WTC11 (cell line): ENCODE measurements around the gene LCN10. TPM values are rescaled to one million over a fixed set of nuclear protein-coding genes. Genes with fewer than 3 reads are reported as not detected.
"Not testable (repeated sequence)": the region's sequence is repeated elsewhere in the genome, so short reads cannot be mapped to it uniquely, and the experiment has no call there.

ENCODE experiments used
- ATAC-seq: fragments of 200-7000 bp; cut with Tn5 transposase; 2 replicates; pipeline ENCODE4 v1.10.0; 2021; ENCODE audit warnings: mild to moderate bottlenecking, moderate library complexity
- CTCF ChIA-PET: fragments of 300-600 bp; sonication (Branson Sonifier 250); formaldehyde crosslinking; loops from one replicate; lab custom pipeline; 2021; ENCODE audit warnings: antibody characterized with exemption; lab: Charles Lee
- POLR2A ChIA-PET: fragments of 350-600 bp; sonication (Branson Sonifier 250); formaldehyde crosslinking; loops from one replicate; lab custom pipeline; 2021; ENCODE audit warnings: antibody characterized with exemption; lab: Charles Lee
- DNase-seq: peaks from one replicate; pipeline ENCODE4 v3.0.0; 2021; ENCODE audit warnings: low spot score
- H3K27ac Mint-ChIP-seq: 2 replicates; pipeline ENCODE4 v1.8.0; 2021; ENCODE audit warnings: mixed read lengths
- H3K27me3 Mint-ChIP-seq: 2 replicates; pipeline ENCODE4 v1.8.0; 2021; ENCODE audit warnings: low read depth, mild to moderate bottlenecking, moderate library complexity, mixed read lengths
- H3K36me3 Mint-ChIP-seq: 2 replicates; pipeline ENCODE4 v1.8.0; 2021; ENCODE audit warnings: mixed read lengths
- H3K4me1 Mint-ChIP-seq: 2 replicates; pipeline ENCODE4 v1.8.0; 2022; ENCODE audit warnings: mixed read lengths
- H3K4me3 Mint-ChIP-seq: 2 replicates; pipeline ENCODE4 v1.8.0; 2021; ENCODE audit warnings: mild to moderate bottlenecking, moderate library complexity, mixed read lengths
- H3K9me3 Mint-ChIP-seq: 2 replicates; pipeline ENCODE4 v1.8.0; 2021; ENCODE audit warnings: mixed read lengths
- ATF2 ChIP-seq: sonication (generic); formaldehyde crosslinking; IDR thresholded peaks from 2 replicates; pipeline ENCODE4 v1.8.1; 2022; ENCODE audit warnings: low read depth, missing genetic modification reagents, borderline replicate concordance
- ETV6 ChIP-seq: sonication (generic); formaldehyde crosslinking; IDR thresholded peaks from 2 replicates; pipeline ENCODE4 v1.8.1; 2022; ENCODE audit warnings: mild to moderate bottlenecking, missing genetic modification reagents
- FOXK1 ChIP-seq: sonication (generic); formaldehyde crosslinking; IDR thresholded peaks from 2 replicates; pipeline ENCODE4 v1.8.0; 2022; ENCODE audit warnings: mild to moderate bottlenecking, moderate library complexity, missing genetic modification reagents
- FOXP1 ChIP-seq: sonication (generic); formaldehyde crosslinking; IDR thresholded peaks from 2 replicates; pipeline ENCODE4 v1.8.0; 2022; ENCODE audit warnings: missing genetic modification reagents, mild to moderate bottlenecking, moderate library complexity, borderline replicate concordance
- GTF2I ChIP-seq: fragments of 250-450 bp; sonication (Bioruptor Pico); conservative IDR thresholded peaks from 2 replicates; pipeline ENCODE4 v1.4.0; 2021; ENCODE audit warnings: mild to moderate bottlenecking
- MAX ChIP-seq: sonication (generic); formaldehyde crosslinking; IDR thresholded peaks from 2 replicates; pipeline ENCODE4 v1.8.0; 2022; ENCODE audit warnings: mild to moderate bottlenecking, missing genetic modification reagents
- NR2C2 ChIP-seq: sonication (generic); formaldehyde crosslinking; IDR thresholded peaks from 2 replicates; pipeline ENCODE4 v1.8.0; 2022; ENCODE audit warnings: mild to moderate bottlenecking, missing genetic modification reagents
- RELA ChIP-seq: sonication (generic); formaldehyde crosslinking; IDR thresholded peaks from 2 replicates; pipeline ENCODE4 v1.8.1; 2022; ENCODE audit warnings: missing genetic modification reagents, mild to moderate bottlenecking, borderline replicate concordance
- SP1 ChIP-seq: sonication (generic); formaldehyde crosslinking; conservative IDR thresholded peaks from 2 replicates; pipeline ENCODE4 v1.8.1; 2022; ENCODE audit warnings: missing genetic modification reagents
- TCF7 ChIP-seq: sonication (generic); formaldehyde crosslinking; IDR thresholded peaks from 2 replicates; pipeline ENCODE4 v1.8.0; 2022; ENCODE audit warnings: mild to moderate bottlenecking, low read depth, missing genetic modification reagents, moderate library complexity
- TEAD1 ChIP-seq: sonication (generic); formaldehyde crosslinking; IDR thresholded peaks from 2 replicates; pipeline ENCODE4 v1.8.0; 2022; ENCODE audit warnings: mild to moderate bottlenecking, missing genetic modification reagents
- ZBTB21 ChIP-seq: sonication (generic); formaldehyde crosslinking; IDR thresholded peaks from 2 replicates; pipeline ENCODE4 v1.8.1; 2023; ENCODE audit warnings: mild to moderate bottlenecking, missing genetic modification reagents, borderline replicate concordance
- ZNF121 ChIP-seq: sonication (generic); formaldehyde crosslinking; IDR thresholded peaks from 2 replicates; pipeline ENCODE4 v1.8.0; 2023; ENCODE audit warnings: missing genetic modification reagents
- ZNF219 ChIP-seq: sonication (generic); formaldehyde crosslinking; IDR thresholded peaks from 2 replicates; pipeline ENCODE4 v1.8.0; 2023; ENCODE audit warnings: missing genetic modification reagents, mild to moderate bottlenecking, borderline replicate concordance
- ZNF416 ChIP-seq: fragments of 250-450 bp; sonication (Bioruptor Pico); IDR thresholded peaks from 2 replicates; pipeline ENCODE4 v1.9.0; 2021; ENCODE audit warnings: mild to moderate bottlenecking, inconsistent platforms
- total RNA-seq: library from RNA; stranded (reverse); gene quantifications from 3 replicates; pipeline ENCODE4 v1.2.3, GENCODE V29; 2021
- TF ChIP-seq, protein P1 (sequence below): sonication (generic); formaldehyde crosslinking; IDR thresholded peaks from 2 replicates; pipeline ENCODE4 v1.8.1; 2023; ENCODE audit warnings: mild to moderate bottlenecking, moderate library complexity, missing genetic modification reagents
- TF ChIP-seq, protein P2 (sequence below): sonication (generic); formaldehyde crosslinking; IDR thresholded peaks from 2 replicates; pipeline ENCODE4 v1.8.0; 2023; ENCODE audit warnings: mild to moderate bottlenecking, missing genetic modification reagents

LCN10 gene
- total RNA-seq, 1 experiment from 2014 or later, result 2.4 TPM

- ChIA-PET CTCF (interaction anchor here (1.0 to 2.2 kb wide), 3 partner anchors 11 to 130 kb away, joined by 3 to 11 read pairs (median 6); partner anchors contain the start of gene AJM1), POLR2A (interaction anchor here (0.6 to 0.7 kb wide), 3 partner anchors 17 to 20 kb away, joined by 3 to 9 read pairs (median 3); no protein-coding TSS in a partner anchor)
- Mint-ChIP-seq H3K27ac (no peak within 1 kb of the TSS), H3K9me3 (no peaks in the 10 kb centered on the region), H3K27me3 (peaks cover 15% of the 10 kb centered on the region), H3K4me1 (peaks cover 4% of the 10 kb centered on the region), H3K4me3 (peak within 1 kb of the TSS; percentile 70), H3K36me3 (no peaks in the 10 kb centered on the region)
- ATAC-seq, result peak; percentile 73
- TF ChIP-seq ZNF219 (no peak), FOXK1 (CRISPR knock-in tag) (no peak; the same call in 1 of the 2 replicates), ETV6 (CRISPR knock-in tag) (0 out of 2 replicates have a peak, but pooled peaks have one; percentile 61), FOXP1 (CRISPR knock-in tag) (peak; percentile 10; the same call in 1 of the 2 replicates), RELA (peak; percentile 27; the same call in 1 of the 2 replicates), SP1 (CRISPR knock-in tag) (peak; percentile 74), NR2C2 (CRISPR knock-in tag) (no peak)
- TF ChIP-seq, protein P1, sequence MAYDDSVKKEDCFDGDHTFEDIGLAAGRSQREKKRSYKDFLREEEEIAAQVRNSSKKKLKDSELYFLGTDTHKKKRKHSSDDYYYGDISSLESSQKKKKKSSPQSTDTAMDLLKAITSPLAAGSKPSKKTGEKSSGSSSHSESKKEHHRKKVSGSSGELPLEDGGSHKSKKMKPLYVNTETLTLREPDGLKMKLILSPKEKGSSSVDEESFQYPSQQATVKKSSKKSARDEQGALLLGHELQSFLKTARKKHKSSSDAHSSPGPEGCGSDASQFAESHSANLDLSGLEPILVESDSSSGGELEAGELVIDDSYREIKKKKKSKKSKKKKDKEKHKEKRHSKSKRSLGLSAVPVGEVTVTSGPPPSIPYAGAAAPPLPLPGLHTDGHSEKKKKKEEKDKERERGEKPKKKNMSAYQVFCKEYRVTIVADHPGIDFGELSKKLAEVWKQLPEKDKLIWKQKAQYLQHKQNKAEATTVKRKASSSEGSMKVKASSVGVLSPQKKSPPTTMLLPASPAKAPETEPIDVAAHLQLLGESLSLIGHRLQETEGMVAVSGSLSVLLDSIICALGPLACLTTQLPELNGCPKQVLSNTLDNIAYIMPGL, result 0 out of 2 replicates have a peak, but pooled peaks have one; percentile 57
- DNase-seq, result peak; percentile 71
Measured at GRCh38 chr9:136711751-136712689, 30.7 kb downstream of the LCN10 start, which contains the start of gene DIPK1B. DIPK1B (plus strand) TSS chr9:136712572; CDS start chr9:136712666, 94 bp downstream.

- not testable (repeated sequence) for DNase-seq, H3K9me3 Mint-ChIP-seq, H3K27ac Mint-ChIP-seq, ATAC-seq, H3K36me3 Mint-ChIP-seq, H3K4me1 Mint-ChIP-seq
- H3K4me3 Mint-ChIP-seq, result peak overlapping the region; percentile 70
- ChIA-PET CTCF (interaction anchor here (0.6 kb wide), 1 partner anchor 19 kb away, joined by 3 read pairs; no protein-coding TSS in a partner anchor), POLR2A (interaction anchor here (0.6 to 0.7 kb wide), 3 partner anchors 17 to 21 kb away, joined by 3 to 9 read pairs (median 3); no protein-coding TSS in a partner anchor)
- TF ChIP-seq ZNF121 (CRISPR knock-in tag), result peak; percentile 89; the same call in 1 of the 2 replicates
- peaks cover 15% of the 10 kb centered on the region for H3K27me3 Mint-ChIP-seq
Measured at GRCh38 chr9:136711219-136711648, 31.5 kb downstream of the LCN10 start.

GRCh38 chr9:136710543-136710942 lies 32.2 kb downstream of the LCN10 start:
- Mint-ChIP-seq H3K27me3 (peaks cover 15% of the 10 kb centered on the region), H3K4me3 (peak overlapping the region; percentile 70; the same call in 1 of the 2 replicates), H3K4me1 (peaks cover 4% of the 10 kb centered on the region), H3K27ac (no peak overlapping the region), H3K9me3 (no peaks in the 10 kb centered on the region), H3K36me3 (no peaks in the 10 kb centered on the region)
- ChIA-PET POLR2A (no interaction called here), CTCF (interaction anchor here (0.6 kb wide), 1 partner anchor 20 kb away, joined by 3 read pairs; no protein-coding TSS in a partner anchor)
- no peak for ATAC-seq
- DNase-seq, result no peak
- TF ChIP-seq MAX (no peak), TCF7 (CRISPR knock-in tag) (no peak), GTF2I (CRISPR knock-in tag) (no peak)

DNA sequence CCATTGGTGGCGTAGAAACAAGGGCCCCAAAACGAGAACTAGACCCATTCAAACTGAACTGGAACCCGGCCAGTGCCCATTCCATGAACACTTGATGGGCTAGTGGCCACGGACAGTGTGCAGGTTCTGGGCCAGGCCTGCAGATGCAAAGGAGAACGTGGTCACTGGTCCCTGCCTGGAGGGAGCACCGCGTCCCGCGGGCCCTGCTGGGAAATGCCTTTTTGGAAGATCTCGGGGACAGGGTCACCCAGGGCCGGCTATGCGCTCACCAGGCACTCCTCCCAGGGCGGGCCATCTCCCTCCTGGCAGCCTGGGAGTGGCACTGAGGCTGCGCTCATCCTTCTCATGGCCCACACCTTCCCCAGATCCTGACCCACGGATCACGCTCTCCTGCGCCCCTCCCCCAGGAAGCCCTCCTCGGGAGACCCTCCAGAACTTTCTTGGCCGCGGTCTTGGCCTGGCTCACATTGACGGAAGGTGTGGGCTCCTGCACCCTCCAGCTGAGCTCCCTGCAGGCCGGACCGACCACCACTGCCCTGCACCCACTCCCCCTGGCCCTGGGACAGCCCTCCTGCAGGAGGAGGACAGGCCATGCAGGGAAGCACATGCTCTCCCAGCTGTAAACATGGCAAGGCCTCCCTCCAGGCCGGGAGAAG lies 33.2 kb downstream of the LCN10 start:
- no peak for TF ChIP-seq ATF2
- TF ChIP-seq ZBTB21 (CRISPR knock-in tag), result no peak
- TF ChIP-seq ZNF416 (CRISPR knock-in tag), result no peak
- TF ChIP-seq, protein P2, sequence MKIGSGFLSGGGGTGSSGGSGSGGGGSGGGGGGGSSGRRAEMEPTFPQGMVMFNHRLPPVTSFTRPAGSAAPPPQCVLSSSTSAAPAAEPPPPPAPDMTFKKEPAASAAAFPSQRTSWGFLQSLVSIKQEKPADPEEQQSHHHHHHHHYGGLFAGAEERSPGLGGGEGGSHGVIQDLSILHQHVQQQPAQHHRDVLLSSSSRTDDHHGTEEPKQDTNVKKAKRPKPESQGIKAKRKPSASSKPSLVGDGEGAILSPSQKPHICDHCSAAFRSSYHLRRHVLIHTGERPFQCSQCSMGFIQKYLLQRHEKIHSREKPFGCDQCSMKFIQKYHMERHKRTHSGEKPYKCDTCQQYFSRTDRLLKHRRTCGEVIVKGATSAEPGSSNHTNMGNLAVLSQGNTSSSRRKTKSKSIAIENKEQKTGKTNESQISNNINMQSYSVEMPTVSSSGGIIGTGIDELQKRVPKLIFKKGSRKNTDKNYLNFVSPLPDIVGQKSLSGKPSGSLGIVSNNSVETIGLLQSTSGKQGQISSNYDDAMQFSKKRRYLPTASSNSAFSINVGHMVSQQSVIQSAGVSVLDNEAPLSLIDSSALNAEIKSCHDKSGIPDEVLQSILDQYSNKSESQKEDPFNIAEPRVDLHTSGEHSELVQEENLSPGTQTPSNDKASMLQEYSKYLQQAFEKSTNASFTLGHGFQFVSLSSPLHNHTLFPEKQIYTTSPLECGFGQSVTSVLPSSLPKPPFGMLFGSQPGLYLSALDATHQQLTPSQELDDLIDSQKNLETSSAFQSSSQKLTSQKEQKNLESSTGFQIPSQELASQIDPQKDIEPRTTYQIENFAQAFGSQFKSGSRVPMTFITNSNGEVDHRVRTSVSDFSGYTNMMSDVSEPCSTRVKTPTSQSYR (CRISPR knock-in tag), result no peak
- no peak for TF ChIP-seq TEAD1 (CRISPR knock-in tag)
- TF ChIP-seq, all 79 proteins: peak for 0
- Mint-ChIP-seq H3K4me3 (no peak overlapping the region), H3K9me3 (no peaks in the 10 kb centered on the region), H3K27me3 (peaks cover 15% of the 10 kb centered on the region), H3K36me3 (no peaks in the 10 kb centered on the region), H3K4me1 (peaks cover 4% of the 10 kb centered on the region), H3K27ac (no peak overlapping the region)
- POLR2A ChIA-PET, result no interaction called here
- no peak for ATAC-seq
- no peak for DNase-seq
- CTCF ChIA-PET, result interaction anchor here (0.8 to 1.9 kb wide), 3 partner anchors 16 to 37 kb away, joined by 3 to 8 read pairs (median 3); no protein-coding TSS in a partner anchor
